ENCODE measurements around the gene ZNF862. TPM values are rescaled to one million over a fixed set of nuclear protein-coding genes. Genes with fewer than 3 reads are reported as not detected.

ZNF862 gene
- total and polyA plus RNA-seq, 5 donors from 2014 or later, result 5.3 to 32.8 (median 7.2) TPM

- Mint-ChIP-seq H3K27me3 (no peaks in the 10 kb centered on the region), H3K9me3 (no peaks in the 10 kb centered on the region), H3K27ac (no peak overlapping the region), H3K4me1 (peaks cover 0 to 2% (median 0%) of the 10 kb centered on the region in 4 donors), H3K36me3 (no peaks in the 10 kb centered on the region), H3K4me3 (no peak overlapping the region)
- Histone ChIP-seq H3K27me3 (ENCODE audit: control insufficient read depth, insufficient read depth, low read length) (no peaks in the 10 kb centered on the region), H3K27ac (ENCODE audit: insufficient read depth, low read length, poor library complexity, severe bottlenecking) (no peak overlapping the region), H3K4me1 (ENCODE audit: control insufficient read depth, insufficient read depth, low read length, poor library complexity, severe bottlenecking) (no peaks in the 10 kb centered on the region), H3K9me3 (ENCODE audit: control insufficient read depth in 2 of 2, low read length in 2 of 2) (no peaks in the 10 kb centered on the region), H3K4me3 (ENCODE audit: low read depth, low read length) (no peak overlapping the region), H3K36me3 (ENCODE audit: control insufficient read depth, insufficient read depth, low read length) (no peaks in the 10 kb centered on the region)
- DNase-seq (no peak), ATAC-seq (ENCODE audit: low read depth in 2 of 2) (no peak)
These were observed 15.7 kb upstream of the ZNF862 start for GRCh38 chr7:149822353-149822943.

- no peaks in the 10 kb centered on the region for H3K9me3 Mint-ChIP-seq
- no peak overlapping the region for H3K27ac Mint-ChIP-seq
- Histone ChIP-seq H3K4me1 (ENCODE audit: control insufficient read depth, insufficient read depth, low read length, poor library complexity, severe bottlenecking) (no peaks in the 10 kb centered on the region), H3K4me3 (ENCODE audit: low read depth, low read length) (no peak overlapping the region), H3K27me3 (ENCODE audit: control insufficient read depth, insufficient read depth, low read length) (no peaks in the 10 kb centered on the region), H3K9me3 (ENCODE audit: control insufficient read depth in 2 of 2, low read length in 2 of 2) (no peaks in the 10 kb centered on the region), H3K27ac (ENCODE audit: insufficient read depth, low read length, poor library complexity, severe bottlenecking) (no peak overlapping the region), H3K36me3 (ENCODE audit: control insufficient read depth, insufficient read depth, low read length) (no peaks in the 10 kb centered on the region)
- peaks cover 5% of the 10 kb centered on the region for H3K27me3 Mint-ChIP-seq
- no peak for ATAC-seq (ENCODE audit: low read depth in 2 of 2)
- peaks cover 0 to 2% (median 0%) of the 10 kb centered on the region in 4 donors for H3K4me1 Mint-ChIP-seq
- DNase-seq, result no peak
- no peak overlapping the region for H3K4me3 Mint-ChIP-seq
- H3K36me3 Mint-ChIP-seq, result no peaks in the 10 kb centered on the region
These were observed 15.0 kb upstream of the ZNF862 start for GRCh38 chr7:149823191-149823630.

- H3K27me3 Mint-ChIP-seq, result peaks cover 6% of the 10 kb centered on the region
- no peaks in the 10 kb centered on the region for H3K9me3 Mint-ChIP-seq
- no peaks in the 10 kb centered on the region for H3K27me3 ChIP-seq (ENCODE audit: control insufficient read depth, insufficient read depth, low read length)
- H3K27ac Mint-ChIP-seq, result no peak overlapping the region
- H3K27ac ChIP-seq (ENCODE audit: insufficient read depth, low read length, poor library complexity, severe bottlenecking), result no peak overlapping the region
- H3K36me3 ChIP-seq (ENCODE audit: control insufficient read depth, insufficient read depth, low read length), result no peaks in the 10 kb centered on the region
- no peaks in the 10 kb centered on the region for H3K4me1 ChIP-seq (ENCODE audit: control insufficient read depth, insufficient read depth, low read length, poor library complexity, severe bottlenecking)
- H3K4me3 ChIP-seq (ENCODE audit: low read depth, low read length), result no peak overlapping the region
- peaks cover 0 to 2% (median 0%) of the 10 kb centered on the region in 4 donors for H3K4me1 Mint-ChIP-seq
- no peak overlapping the region for H3K4me3 Mint-ChIP-seq
- no peaks in the 10 kb centered on the region for H3K36me3 Mint-ChIP-seq
- ATAC-seq (ENCODE audit: low read depth in 2 of 2) (no peak), DNase-seq (no peak)
- no peaks in the 10 kb centered on the region for H3K9me3 ChIP-seq (ENCODE audit: control insufficient read depth in 2 of 2, low read length in 2 of 2)
These were observed 14.5 kb upstream of the ZNF862 start for GRCh38 chr7:149823631-149824199.

- Mint-ChIP-seq H3K27me3 (peaks cover 6% of the 10 kb centered on the region), H3K4me1 (no peaks in the 10 kb centered on the region), H3K27ac (no peak overlapping the region), H3K9me3 (no peaks in the 10 kb centered on the region), H3K4me3 (no peak overlapping the region), H3K36me3 (no peaks in the 10 kb centered on the region)
- no peaks in the 10 kb centered on the region for H3K4me1 ChIP-seq (ENCODE audit: control insufficient read depth, insufficient read depth, low read length, poor library complexity, severe bottlenecking)
- no peaks in the 10 kb centered on the region for H3K36me3 ChIP-seq (ENCODE audit: control insufficient read depth, insufficient read depth, low read length)
- H3K9me3 ChIP-seq (ENCODE audit: control insufficient read depth in 2 of 2, low read length in 2 of 2), result no peaks in the 10 kb centered on the region
- no peak overlapping the region for H3K4me3 ChIP-seq (ENCODE audit: low read depth, low read length)
- no peak overlapping the region for H3K27ac ChIP-seq (ENCODE audit: insufficient read depth, low read length, poor library complexity, severe bottlenecking)
- ATAC-seq (ENCODE audit: low read depth in 2 of 2), result no peak
- no peaks in the 10 kb centered on the region for H3K27me3 ChIP-seq (ENCODE audit: control insufficient read depth, insufficient read depth, low read length)
- DNase-seq, result no peak
These were observed 13.9 kb upstream of the ZNF862 start for GRCh38 chr7:149824301-149824741.

GRCh38 chr7:149824748-149825566, 13.2 kb upstream of the ZNF862 start:
- peaks cover 6% of the 10 kb centered on the region for H3K27me3 Mint-ChIP-seq
- no peak overlapping the region for H3K4me3 Mint-ChIP-seq
- H3K9me3 Mint-ChIP-seq, result no peaks in the 10 kb centered on the region
- Histone ChIP-seq H3K27me3 (ENCODE audit: control insufficient read depth, insufficient read depth, low read length) (no peaks in the 10 kb centered on the region), H3K36me3 (ENCODE audit: control insufficient read depth, insufficient read depth, low read length) (no peaks in the 10 kb centered on the region), H3K27ac (ENCODE audit: insufficient read depth, low read length, poor library complexity, severe bottlenecking) (no peak overlapping the region), H3K9me3 (ENCODE audit: control insufficient read depth in 2 of 2, low read length in 2 of 2) (no peaks in the 10 kb centered on the region), H3K4me1 (ENCODE audit: control insufficient read depth, insufficient read depth, low read length, poor library complexity, severe bottlenecking) (no peaks in the 10 kb centered on the region), H3K4me3 (ENCODE audit: low read depth, low read length) (no peak overlapping the region)
- DNase-seq (no peak), ATAC-seq (ENCODE audit: low read depth in 2 of 2) (no peak)
- no peaks in the 10 kb centered on the region for H3K4me1 Mint-ChIP-seq
- no peak overlapping the region for H3K27ac Mint-ChIP-seq
- H3K36me3 Mint-ChIP-seq, result no peaks in the 10 kb centered on the region

GRCh38 chr7:149825567-149826343, 12.4 kb upstream of the ZNF862 start:
- ATAC-seq (ENCODE audit: low read depth in 2 of 2) (no peak), DNase-seq (no peak)
- Histone ChIP-seq H3K36me3 (ENCODE audit: control insufficient read depth, insufficient read depth, low read length) (no peaks in the 10 kb centered on the region), H3K27ac (ENCODE audit: insufficient read depth, low read length, poor library complexity, severe bottlenecking) (no peak overlapping the region), H3K27me3 (ENCODE audit: control insufficient read depth, insufficient read depth, low read length) (no peaks in the 10 kb centered on the region), H3K4me3 (ENCODE audit: low read depth, low read length) (no peak overlapping the region), H3K4me1 (ENCODE audit: control insufficient read depth, insufficient read depth, low read length, poor library complexity, severe bottlenecking) (no peaks in the 10 kb centered on the region), H3K9me3 (ENCODE audit: control insufficient read depth in 2 of 2, low read length in 2 of 2) (no peaks in the 10 kb centered on the region)
- Mint-ChIP-seq H3K4me1 (no peaks in the 10 kb centered on the region), H3K36me3 (no peaks in the 10 kb centered on the region), H3K27me3 (peaks cover 6% of the 10 kb centered on the region), H3K9me3 (no peaks in the 10 kb centered on the region), H3K27ac (no peak overlapping the region), H3K4me3 (no peak overlapping the region)

- no peak overlapping the region for H3K4me3 Mint-ChIP-seq
- peaks cover 7% of the 10 kb centered on the region for H3K27me3 Mint-ChIP-seq
- Histone ChIP-seq H3K4me1 (ENCODE audit: control insufficient read depth, insufficient read depth, low read length, poor library complexity, severe bottlenecking) (no peaks in the 10 kb centered on the region), H3K36me3 (ENCODE audit: control insufficient read depth, insufficient read depth, low read length) (no peaks in the 10 kb centered on the region), H3K27me3 (ENCODE audit: control insufficient read depth, insufficient read depth, low read length) (no peaks in the 10 kb centered on the region), H3K27ac (ENCODE audit: insufficient read depth, low read length, poor library complexity, severe bottlenecking) (no peak overlapping the region), H3K4me3 (ENCODE audit: low read depth, low read length) (no peak overlapping the region), H3K9me3 (ENCODE audit: control insufficient read depth in 2 of 2, low read length in 2 of 2) (no peaks in the 10 kb centered on the region)
- DNase-seq (no peak), ATAC-seq (ENCODE audit: low read depth in 2 of 2) (no peak)
- H3K9me3 Mint-ChIP-seq, result no peaks in the 10 kb centered on the region
- H3K4me1 Mint-ChIP-seq, result no peaks in the 10 kb centered on the region
- no peaks in the 10 kb centered on the region for H3K36me3 Mint-ChIP-seq
- no peak overlapping the region for H3K27ac Mint-ChIP-seq
These were observed 11.7 kb upstream of the ZNF862 start for GRCh38 chr7:149826344-149827088.
